HepG2 (cell line): ENCODE results near the gene RFX6. TPM values are rescaled to one million over a fixed set of nuclear protein-coding genes. Genes with fewer than 3 reads are reported as not detected.
A peak's percentile ranks its signal among the peaks of the same experiment; 100 is the strongest.

Experiments
- ATAC-seq: fragments of 200-7000 bp; cut with Tn5 transposase; 3 replicates; pipeline ENCODE4 v1.9.1; 2020; ENCODE audit warnings: mild to moderate bottlenecking, moderate library complexity
- BruUV-seq: library from RNA; stranded (reverse); fragments of 400-500 nt; replicated peaks from 2 replicates; lab custom pipeline; 2021; lab: Mats Ljungman, UMichigan
- CTCF ChIA-PET: fragments of 300-600 bp; formaldehyde crosslinking; extraction: SDS; loops from one replicate; lab custom pipeline; 2021; ENCODE audit warnings: low total read pairs, inconsistent platforms, low intra/inter-chr PET ratio; lab: Yijun Ruan, JAX
- POLR2A ChIA-PET: fragments of 350-600 bp; sonication (Branson Sonifier 250); formaldehyde crosslinking; loops from one replicate; lab custom pipeline; 2020; ENCODE audit warnings: antibody characterized with exemption, inconsistent platforms; lab: Yijun Ruan, JAX
- DNase-seq: peaks from one replicate; pipeline ENCODE4 v3.0.0-alpha.2; 2015; ENCODE audit warnings: low spot score
- FAIRE-seq: peaks from 3 replicates; lab custom pipeline; 2011; peaks lifted over from hg19 to GRCh38; lab: Jason Lieb, UNC
- H2AFZ ChIP-seq: one replicate; pipeline ENCODE4 v1.6.1; 2011; ENCODE audit warnings: low read length, inconsistent platforms
- H3K27ac ChIP-seq: fragments of 300-600 bp; 3 replicates; pipeline ENCODE4 v1.8.0; 2011; ENCODE audit warnings: mixed run types, mild to moderate bottlenecking, mixed read lengths, low read length, inconsistent platforms; ENCODE audit not compliant: insufficient read depth; ENCODE audit errors: extremely low read length
- H3K27me3 ChIP-seq, 2 experiments: fragments of 200-600 bp in 1 of 2; 2 replicates in 1 of 2; 3 replicates in 1 of 2; pipeline versions ENCODE4 v1.6.0 to v1.8.0; 2011; ENCODE audit warnings: low read length in 2 of 2, mild to moderate bottlenecking in 2 of 2, moderate library complexity in 2 of 2, inconsistent platforms in 1 of 2; ENCODE audit not compliant: insufficient read depth in 2 of 2, control insufficient read depth in 1 of 2
- H3K36me3 ChIP-seq, 2 experiments: fragments of 200-600 bp in 1 of 2; replicated peaks in 1 of 2; 2 replicates in 1 of 2; 3 replicates in 1 of 2; pipeline versions ENCODE4 v1.5.1 to v1.8.0; 2011; ENCODE audit warnings: low read length in 2 of 2, inconsistent platforms in 1 of 2; ENCODE audit not compliant: insufficient read depth in 2 of 2, control insufficient read depth in 1 of 2
- H3K4me1 ChIP-seq: 2 replicates; pipeline ENCODE4 v1.5.1; 2012; ENCODE audit warnings: low read length, inconsistent platforms; ENCODE audit not compliant: insufficient read depth
- H3K4me2 ChIP-seq: 2 replicates; pipeline ENCODE4 v1.6.0; 2011; ENCODE audit warnings: low read depth, low read length, inconsistent platforms
- H3K4me3 ChIP-seq, 3 experiments: fragments of 200-600 bp in 1 of 3; sonication (generic), shearing (Covaris generic) in 1 of 3; replicated peaks in 1 of 3; 2 replicates each; pipeline ENCODE4 v1.5.1; 2011 to 2016; ENCODE audit warnings: low read length in 3 of 3, inconsistent platforms in 2 of 3, low read depth in 2 of 3, mild to moderate bottlenecking in 2 of 3, control low read depth in 1 of 3, mixed read lengths in 1 of 3; ENCODE audit not compliant: insufficient read depth in 1 of 3
- H3K79me2 ChIP-seq: one replicate; pipeline ENCODE4 v1.6.1; 2011; ENCODE audit warnings: low read length, inconsistent platforms; ENCODE audit not compliant: insufficient read depth
- H3K9ac ChIP-seq: 2 replicates; pipeline ENCODE4 v1.6.0; 2011; ENCODE audit warnings: mild to moderate bottlenecking, low read depth, low read length, inconsistent platforms; ENCODE audit not compliant: insufficient read depth
- H3K9me3 ChIP-seq: 2 replicates; pipeline ENCODE4 v1.5.1; 2012; ENCODE audit warnings: mild to moderate bottlenecking, low read length
- H4K20me1 ChIP-seq: 2 replicates; pipeline ENCODE4 v1.6.0; 2011; ENCODE audit warnings: inconsistent platforms, mild to moderate bottlenecking, low read length, moderate library complexity; ENCODE audit not compliant: insufficient read depth
- BHLHE40 ChIP-seq: IDR thresholded peaks from 2 replicates; pipeline ENCODE4 v1.6.1; 2011; ENCODE audit warnings: low read length, improper control_type of control experiment
- BRCA1 ChIP-seq: sonication (generic); formaldehyde crosslinking; IDR thresholded peaks from 2 replicates; pipeline ENCODE4 v1.4.0; 2020; ENCODE audit warnings: missing genetic modification reagents
- CHD4 ChIP-seq: fragments of 200-600 bp; sonication (generic); IDR thresholded peaks from 2 replicates; pipeline ENCODE4 v1.7.0; 2017; ENCODE audit warnings: mild to moderate bottlenecking, low read length, borderline replicate concordance
- DPF2 ChIP-seq: sonication (generic); formaldehyde crosslinking; IDR thresholded peaks from 2 replicates; pipeline ENCODE4 v1.4.0; 2020; ENCODE audit warnings: mild to moderate bottlenecking, low read depth, missing genetic modification reagents, borderline replicate concordance
- HMGA1 ChIP-seq: sonication (generic); formaldehyde crosslinking; conservative IDR thresholded peaks from 2 replicates; pipeline ENCODE4 v1.4.0; 2020; ENCODE audit warnings: missing genetic modification reagents
- HNRNPH1 ChIP-seq: fragments of 200-400 bp; formaldehyde crosslinking; optimal IDR thresholded peaks from 2 replicates; pipeline ENCODE3; 2017; ENCODE audit warnings: mild to moderate bottlenecking, low read depth, low read length
- PCBP2 ChIP-seq: fragments of 200-400 bp; formaldehyde crosslinking; optimal IDR thresholded peaks from 2 replicates; pipeline ENCODE3; 2018; ENCODE audit warnings: low read length, low read depth; ENCODE audit not compliant: poor library complexity, severe bottlenecking
- TBP ChIP-seq: sonication (generic); formaldehyde crosslinking; IDR thresholded peaks from 2 replicates; pipeline ENCODE4 v1.5.0; 2020; ENCODE audit warnings: missing genetic modification reagents
- TEAD2 ChIP-seq: sonication (generic); formaldehyde crosslinking; IDR thresholded peaks from 2 replicates; pipeline ENCODE4 v1.9.0; 2021; ENCODE audit warnings: missing genetic modification reagents
- ZBTB20 ChIP-seq: sonication (generic); formaldehyde crosslinking; IDR thresholded peaks from 2 replicates; pipeline ENCODE4 v1.8.1; 2023; ENCODE audit warnings: missing genetic modification reagents, low read depth, mild to moderate bottlenecking, borderline replicate concordance
- ZNF747 ChIP-seq: sonication (generic); formaldehyde crosslinking; IDR thresholded peaks from 2 replicates; pipeline ENCODE4 v1.8.1; 2023; ENCODE audit warnings: missing genetic modification reagents, mild to moderate bottlenecking, borderline replicate concordance
- WGBS: methylation state at CpG from one replicate; pipeline ENCODE4 v1.1.6; 2017; ENCODE audit warnings: low lambda C conversion rate; 5-methylcytosine and 5-hydroxymethylcytosine counted together
- in situ Hi-C: cut with HindIII; loops from 2 replicates; pipeline ENCODE4 v1.10.0; 2017; ENCODE audit warnings: low pct_unique_long_range_greater_than_20kb; ENCODE audit not compliant: extremely low pct_ligation_motif_present
- intact Hi-C: fragments of 100-400 bp; cut with micrococcal nuclease; formaldehyde crosslinking; loops from one replicate; pipeline ENCODE4 v1.10.0; 2022; ENCODE audit not compliant: unreplicated experiment
- polyA plus RNA-seq, 8 experiments: library from polyadenylated mRNA; depleted of rRNA in 3 of 8; stranded (reverse) in 7 of 8; unstranded in 1 of 8; fragments of >200 nt; fragmentation: Illumina TruSeq in 4 of 8; extraction: Trizol in 4 of 8; gene quantifications; 2 replicates each; pipeline versions ENCODE4 v1.2.1 to v1.2.3, GENCODE V29; 2011 to 2016; ENCODE audit warnings: low read depth in 4 of 8, missing spikeins in 1 of 8, mixed read lengths in 1 of 8; ENCODE audit not compliant: insufficient read depth in 1 of 8
- total RNA-seq, 5 experiments: library from RNA; depleted of rRNA; stranded (reverse); fragments of >200 nt; fragmentation: Illumina TruSeq; extraction: Trizol; gene quantifications; 2 replicates each; pipeline ENCODE4 v1.2.3, GENCODE V29; 2016; ENCODE audit warnings: low read depth in 1 of 5
- TF ChIP-seq, protein P1 (sequence below): IDR thresholded peaks from 2 replicates; pipeline ENCODE4 v1.6.1; 2012; ENCODE audit warnings: inconsistent platforms
- TF ChIP-seq, protein P2 (sequence below): sonication (generic); formaldehyde crosslinking; IDR thresholded peaks from 2 replicates; pipeline ENCODE4 v1.4.0; 2020; ENCODE audit warnings: mild to moderate bottlenecking, missing genetic modification reagents

Gene RFX6
- total and polyA plus RNA-seq, 2 of the 13 experiments (the other 11 are each of a cell fraction or from before 2014, with no cell fraction given): 0.04 TPM; not detected in 1

DNA sequence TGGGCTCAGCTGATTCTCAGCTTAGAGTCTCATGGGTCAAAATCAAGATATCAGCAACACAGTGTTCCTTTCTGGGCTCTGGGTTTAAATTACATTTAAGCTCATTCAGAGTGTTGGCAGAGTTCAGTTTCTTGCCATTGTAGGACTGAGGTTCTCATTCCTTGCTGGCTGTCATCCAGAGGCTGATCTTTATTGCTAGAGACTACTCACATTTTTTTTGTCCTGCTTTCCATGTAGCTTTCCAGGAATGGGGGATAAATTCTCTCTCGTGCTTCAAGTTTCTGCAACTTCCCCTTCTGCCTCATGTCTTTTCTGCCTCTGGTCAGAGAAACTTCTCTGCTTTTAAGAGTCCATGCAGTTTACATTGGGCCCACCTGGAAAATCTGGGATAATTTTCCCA, 86.9 kb downstream of the RFX6 start:
- intact Hi-C loops: no loop called here
- ChIA-PET CTCF (no interaction called here), POLR2A (no interaction called here)
- FAIRE-seq: no peak
- BruUV-seq: no TSS peak
- H3K4me2 ChIP-seq: no peak overlapping the region
- DNase-seq: no peak
- ATAC-seq: no peak
- no peak overlapping the region for H3K9ac ChIP-seq
- H3K4me3 ChIP-seq: no peak overlapping the region
- 8% methylated on average over 1 of the region's 1 CpG for WGBS
- in situ Hi-C loops: loop anchor here (25.0 kb wide), 1 partner anchor 648 kb away; the partner anchor contains the start of gene GOPC
- no peaks in the 10 kb centered on the region for H3K79me2 ChIP-seq
- H4K20me1 ChIP-seq: no peaks in the 10 kb centered on the region
- H2AFZ ChIP-seq: no peak overlapping the region
- no peaks in the 10 kb centered on the region for H3K4me1 ChIP-seq
- TF ChIP-seq, protein P1, sequence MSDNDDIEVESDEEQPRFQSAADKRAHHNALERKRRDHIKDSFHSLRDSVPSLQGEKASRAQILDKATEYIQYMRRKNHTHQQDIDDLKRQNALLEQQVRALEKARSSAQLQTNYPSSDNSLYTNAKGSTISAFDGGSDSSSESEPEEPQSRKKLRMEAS: no peak
- TF ChIP-seq BHLHE40: no peak
- TF ChIP-seq DPF2 (CRISPR knock-in tag): no peak
- TF ChIP-seq TEAD2 (CRISPR knock-in tag): no peak
- no peak for TF ChIP-seq CHD4
- no peak for TF ChIP-seq BRCA1
- no peak for TF ChIP-seq ZBTB20 (CRISPR knock-in tag)
- no peaks in the 10 kb centered on the region for H3K36me3 ChIP-seq
- no peaks in the 10 kb centered on the region for H3K27me3 ChIP-seq
- no peaks in the 10 kb centered on the region for H3K9me3 ChIP-seq
- no peak overlapping the region for H3K27ac ChIP-seq

DNA sequence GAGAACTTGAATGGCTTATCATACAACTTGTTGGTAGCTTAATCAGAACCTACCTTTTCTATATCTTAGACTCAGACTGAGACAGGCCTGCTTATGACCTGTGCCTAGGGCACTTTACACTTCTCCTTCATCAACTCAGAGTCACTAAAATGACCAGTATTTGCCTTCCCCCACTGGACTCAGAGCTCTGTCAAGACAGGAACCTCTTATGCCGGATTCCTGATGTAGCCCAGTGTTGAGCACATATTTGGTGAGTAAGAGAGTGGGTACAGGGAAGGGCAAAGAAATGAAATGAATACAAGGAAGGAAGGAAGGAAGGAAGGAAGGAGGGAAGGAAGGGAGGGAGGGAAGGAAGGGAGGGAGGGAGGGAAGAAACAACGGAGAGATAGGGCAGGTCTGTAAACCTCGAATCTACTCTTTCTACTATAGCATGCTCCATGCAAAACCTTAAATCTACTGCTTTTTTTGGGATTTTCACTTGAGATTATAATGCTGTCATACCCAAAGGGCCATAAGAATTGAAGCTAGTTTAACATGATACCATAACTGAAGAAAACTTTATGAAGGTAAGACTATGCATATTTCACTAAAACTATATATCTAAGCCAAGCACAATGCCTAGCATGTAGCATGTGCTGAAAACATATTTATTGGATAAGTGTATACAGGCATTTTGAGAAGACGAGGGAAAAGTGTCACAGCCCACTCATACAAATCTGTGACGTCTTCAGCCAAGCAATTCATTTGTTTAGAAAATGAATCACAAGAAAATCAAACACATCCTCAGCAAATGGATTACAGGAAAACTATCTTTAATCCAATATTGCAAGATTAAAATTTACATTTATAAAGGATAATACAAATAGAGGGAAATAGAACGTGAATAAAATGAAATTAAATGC, 89.9 kb downstream of the RFX6 start:
- no peak overlapping the region for H3K9ac ChIP-seq
- H3K4me2 ChIP-seq: no peak overlapping the region
- ATAC-seq: no peak
- no peaks in the 10 kb centered on the region for H3K9me3 ChIP-seq
- H3K27me3 ChIP-seq: no peaks in the 10 kb centered on the region
- no peaks in the 10 kb centered on the region for H3K4me1 ChIP-seq
- WGBS: 23% methylated on average over 6 of the region's 6 CpGs
- no peak for FAIRE-seq
- H3K27ac ChIP-seq: no peak overlapping the region
- no peak overlapping the region for H2AFZ ChIP-seq
- H3K36me3 ChIP-seq: no peaks in the 10 kb centered on the region
- no peaks in the 10 kb centered on the region for H4K20me1 ChIP-seq
- intact Hi-C loops: no loop called here
- POLR2A ChIA-PET: no interaction called here
- in situ Hi-C loops: loop anchor here (5.0 to 25.0 kb wide), 2 partner anchors 90 to 645 kb away; partner anchors contain the start of genes GOPC and RFX6
- no peaks in the 10 kb centered on the region for H3K79me2 ChIP-seq
- no TSS peak for BruUV-seq
- no peak for DNase-seq
- no peak overlapping the region for H3K4me3 ChIP-seq
- CTCF ChIA-PET: no interaction called here
- peak; percentile 69 for TF ChIP-seq PCBP2
- TF ChIP-seq TBP (CRISPR knock-in tag): no peak
- no peak for TF ChIP-seq HNRNPH1
- TF ChIP-seq, protein P2, sequence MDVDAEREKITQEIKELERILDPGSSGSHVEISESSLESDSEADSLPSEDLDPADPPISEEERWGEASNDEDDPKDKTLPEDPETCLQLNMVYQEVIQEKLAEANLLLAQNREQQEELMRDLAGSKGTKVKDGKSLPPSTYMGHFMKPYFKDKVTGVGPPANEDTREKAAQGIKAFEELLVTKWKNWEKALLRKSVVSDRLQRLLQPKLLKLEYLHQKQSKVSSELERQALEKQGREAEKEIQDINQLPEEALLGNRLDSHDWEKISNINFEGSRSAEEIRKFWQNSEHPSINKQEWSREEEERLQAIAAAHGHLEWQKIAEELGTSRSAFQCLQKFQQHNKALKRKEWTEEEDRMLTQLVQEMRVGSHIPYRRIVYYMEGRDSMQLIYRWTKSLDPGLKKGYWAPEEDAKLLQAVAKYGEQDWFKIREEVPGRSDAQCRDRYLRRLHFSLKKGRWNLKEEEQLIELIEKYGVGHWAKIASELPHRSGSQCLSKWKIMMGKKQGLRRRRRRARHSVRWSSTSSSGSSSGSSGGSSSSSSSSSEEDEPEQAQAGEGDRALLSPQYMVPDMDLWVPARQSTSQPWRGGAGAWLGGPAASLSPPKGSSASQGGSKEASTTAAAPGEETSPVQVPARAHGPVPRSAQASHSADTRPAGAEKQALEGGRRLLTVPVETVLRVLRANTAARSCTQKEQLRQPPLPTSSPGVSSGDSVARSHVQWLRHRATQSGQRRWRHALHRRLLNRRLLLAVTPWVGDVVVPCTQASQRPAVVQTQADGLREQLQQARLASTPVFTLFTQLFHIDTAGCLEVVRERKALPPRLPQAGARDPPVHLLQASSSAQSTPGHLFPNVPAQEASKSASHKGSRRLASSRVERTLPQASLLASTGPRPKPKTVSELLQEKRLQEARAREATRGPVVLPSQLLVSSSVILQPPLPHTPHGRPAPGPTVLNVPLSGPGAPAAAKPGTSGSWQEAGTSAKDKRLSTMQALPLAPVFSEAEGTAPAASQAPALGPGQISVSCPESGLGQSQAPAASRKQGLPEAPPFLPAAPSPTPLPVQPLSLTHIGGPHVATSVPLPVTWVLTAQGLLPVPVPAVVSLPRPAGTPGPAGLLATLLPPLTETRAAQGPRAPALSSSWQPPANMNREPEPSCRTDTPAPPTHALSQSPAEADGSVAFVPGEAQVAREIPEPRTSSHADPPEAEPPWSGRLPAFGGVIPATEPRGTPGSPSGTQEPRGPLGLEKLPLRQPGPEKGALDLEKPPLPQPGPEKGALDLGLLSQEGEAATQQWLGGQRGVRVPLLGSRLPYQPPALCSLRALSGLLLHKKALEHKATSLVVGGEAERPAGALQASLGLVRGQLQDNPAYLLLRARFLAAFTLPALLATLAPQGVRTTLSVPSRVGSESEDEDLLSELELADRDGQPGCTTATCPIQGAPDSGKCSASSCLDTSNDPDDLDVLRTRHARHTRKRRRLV (CRISPR knock-in tag): no peak
- TF ChIP-seq HMGA1 (CRISPR knock-in tag): no peak
- no peak for TF ChIP-seq ZNF747 (CRISPR knock-in tag)
